Vagina (tissue), 2 donors: ENCODE results near the gene CACNB2. TPM values are rescaled to one million over a fixed set of nuclear protein-coding genes. Genes with fewer than 3 reads are reported as not detected.
"Not testable (repeated sequence)": the region's sequence is repeated elsewhere in the genome, so short reads cannot be mapped to it uniquely, and the experiment has no call there.

Source experiments
- DNase-seq, 2 donors: peaks; one replicate each; pipeline ENCODE4 v3.0.0-alpha.2; 2017; ENCODE audit errors: extremely low spot score in 2 of 2
- H3K27ac ChIP-seq: fragments of 200-600 bp; sonication (generic); one replicate; pipeline ENCODE4 v1.5.1; 2019
- H3K27me3 ChIP-seq: fragments of 200-600 bp; sonication (generic); one replicate; pipeline ENCODE4 v1.5.1; 2019
- H3K36me3 ChIP-seq, 2 donors: fragments of 200-600 bp; sonication (generic); one replicate each; pipeline ENCODE4 v1.5.1; 2017 to 2019
- H3K4me1 ChIP-seq: fragments of 200-600 bp; sonication (generic); one replicate; pipeline ENCODE4 v1.5.1; 2019
- H3K4me3 ChIP-seq, 2 donors: fragments of 200-600 bp; sonication (generic); 1 replicate in 1 of 2; 2 replicates in 1 of 2; pipeline ENCODE4 v1.5.1; 2016 to 2019
- H3K9me3 ChIP-seq: fragments of 200-600 bp; sonication (generic); one replicate; pipeline ENCODE4 v1.5.1; 2019
- POLR2A ChIP-seq, 2 donors: fragments of 450-650 bp; IDR thresholded peaks; one replicate each; pipeline ENCODE4 v1.6.1; 2017; ENCODE audit warnings: antibody characterized with exemption in 2 of 2, mild to moderate bottlenecking in 2 of 2, moderate library complexity in 2 of 2
- POLR2AphosphoS5 ChIP-seq, 2 donors: sonication (generic); formaldehyde crosslinking; IDR thresholded peaks; one replicate each; pipeline ENCODE4 v1.9.0; 2017; ENCODE audit warnings: antibody characterized with exemption in 2 of 2, mild to moderate bottlenecking in 2 of 2, low read depth in 1 of 2; ENCODE audit not compliant: insufficient read depth in 1 of 2
- intact Hi-C: fragments of 100-400 bp; cut with DNase I; formaldehyde crosslinking; loops from one replicate; pipeline ENCODE4 v1.15.1; 2023
- total RNA-seq: library from RNA; depleted of rRNA; stranded (reverse); fragments of >200 nt; gene quantifications from one replicate; pipeline ENCODE4 v1.2.3, GENCODE V29; 2016
- TF ChIP-seq, protein P1 (sequence below), 3 experiments: fragments of 450-650 bp in 2 of 3; fragments of 200-600 bp in 1 of 3; sonication (generic) in 1 of 3; IDR thresholded peaks; one replicate each; pipeline ENCODE4 v1.5.1; 2017 to 2019; ENCODE audit warnings: antibody characterized with exemption in 3 of 3, mild to moderate bottlenecking in 2 of 3, moderate library complexity in 2 of 3

CACNB2 gene
- total RNA-seq, 1 donor from 2014 or later: 12.8 TPM

DNA sequence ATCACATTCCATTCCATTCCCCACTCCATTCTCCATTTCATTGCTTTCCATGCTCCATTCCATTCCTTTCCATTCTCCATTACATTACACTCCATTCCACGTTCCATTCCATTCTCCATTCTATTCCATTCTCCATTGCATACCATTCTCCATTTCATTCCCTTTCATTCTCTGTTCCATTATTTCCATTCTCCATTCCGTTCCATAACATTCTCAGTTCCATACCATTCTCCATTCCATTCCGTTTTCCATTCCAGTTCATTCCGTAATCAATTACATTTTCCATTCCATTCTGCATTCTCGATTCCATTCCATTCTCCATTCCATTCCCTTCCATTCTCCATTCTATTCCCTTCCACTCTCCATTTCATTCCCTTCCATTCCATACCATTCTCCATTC is 424.8 kb downstream of the CACNB2 start:
- peaks cover 0 to 8% of the 10 kb centered on the region in 2 donors for H3K36me3 ChIP-seq
- H3K4me1 ChIP-seq: no peaks in the 10 kb centered on the region
- H3K27ac ChIP-seq: no peak overlapping the region
- no peak overlapping the region for H3K4me3 ChIP-seq
- H3K9me3 ChIP-seq: no peaks in the 10 kb centered on the region
- DNase-seq: no peak
- intact Hi-C loops: no loop called here
- no peak for TF ChIP-seq POLR2AphosphoS5 (IDR thresholded peaks at IDR 0.05; ENCODE audit: insufficient read depth in 1 of 2, low read depth in 1 of 2)
- no peak for TF ChIP-seq POLR2A (IDR thresholded peaks at IDR 0.05)
- TF ChIP-seq, protein P1, sequence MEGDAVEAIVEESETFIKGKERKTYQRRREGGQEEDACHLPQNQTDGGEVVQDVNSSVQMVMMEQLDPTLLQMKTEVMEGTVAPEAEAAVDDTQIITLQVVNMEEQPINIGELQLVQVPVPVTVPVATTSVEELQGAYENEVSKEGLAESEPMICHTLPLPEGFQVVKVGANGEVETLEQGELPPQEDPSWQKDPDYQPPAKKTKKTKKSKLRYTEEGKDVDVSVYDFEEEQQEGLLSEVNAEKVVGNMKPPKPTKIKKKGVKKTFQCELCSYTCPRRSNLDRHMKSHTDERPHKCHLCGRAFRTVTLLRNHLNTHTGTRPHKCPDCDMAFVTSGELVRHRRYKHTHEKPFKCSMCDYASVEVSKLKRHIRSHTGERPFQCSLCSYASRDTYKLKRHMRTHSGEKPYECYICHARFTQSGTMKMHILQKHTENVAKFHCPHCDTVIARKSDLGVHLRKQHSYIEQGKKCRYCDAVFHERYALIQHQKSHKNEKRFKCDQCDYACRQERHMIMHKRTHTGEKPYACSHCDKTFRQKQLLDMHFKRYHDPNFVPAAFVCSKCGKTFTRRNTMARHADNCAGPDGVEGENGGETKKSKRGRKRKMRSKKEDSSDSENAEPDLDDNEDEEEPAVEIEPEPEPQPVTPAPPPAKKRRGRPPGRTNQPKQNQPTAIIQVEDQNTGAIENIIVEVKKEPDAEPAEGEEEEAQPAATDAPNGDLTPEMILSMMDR (IDR thresholded peaks at IDR 0.05): no peak
- H3K27me3 ChIP-seq: no peaks in the 10 kb centered on the region

DNA sequence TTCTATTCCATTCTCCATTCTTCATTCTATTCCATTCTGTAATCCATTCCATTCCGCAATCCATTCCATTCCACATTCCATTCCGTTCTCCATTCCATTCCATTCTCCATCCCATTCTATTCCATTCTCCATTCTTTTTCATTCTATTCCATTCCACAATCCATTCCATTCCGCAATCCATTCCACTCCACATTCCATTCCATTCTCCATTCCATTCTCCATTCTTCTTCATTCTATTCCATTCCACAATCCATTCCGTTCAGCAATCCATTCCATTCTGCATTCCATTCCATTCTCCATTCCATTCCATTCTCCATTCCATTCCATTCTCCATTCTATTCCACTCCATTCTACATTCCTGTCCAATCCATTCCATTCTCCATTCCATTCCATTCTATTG is 426.0 kb downstream of the CACNB2 start:
- Histone ChIP-seq H3K27me3 (no peaks in the 10 kb centered on the region), H3K4me3 (no peak overlapping the region)
- intact Hi-C loops: no loop called here

DNA sequence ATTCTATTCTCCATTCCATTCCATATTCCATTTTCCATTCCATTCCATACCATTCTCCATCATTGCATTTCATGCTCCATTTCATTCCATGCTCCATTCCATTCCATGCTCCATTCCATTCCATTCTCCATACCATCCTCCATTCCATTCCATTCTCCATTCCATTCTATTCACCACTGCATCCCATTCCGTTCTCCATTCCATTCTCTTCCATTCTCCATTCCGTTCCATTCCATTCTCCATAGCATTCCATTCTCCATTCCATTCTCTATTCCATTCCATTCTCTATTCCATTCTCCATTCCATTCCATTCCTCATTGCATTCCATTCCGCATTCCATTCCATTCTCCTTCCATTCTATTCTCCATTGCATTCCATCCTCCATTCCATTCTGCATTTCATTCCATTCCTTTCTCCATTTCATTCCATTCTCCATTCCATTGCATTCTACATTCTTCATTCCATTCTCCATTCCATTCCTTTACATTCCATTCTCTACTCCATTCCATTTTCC is 427.2 kb downstream of the CACNB2 start:
- Histone ChIP-seq H3K4me1 (no peaks in the 10 kb centered on the region), H3K27me3 (no peaks in the 10 kb centered on the region), H3K4me3 (no peak overlapping the region), H3K9me3 (no peaks in the 10 kb centered on the region), H3K27ac (no peak overlapping the region), H3K36me3 (no peaks in the 10 kb centered on the region)
- intact Hi-C loops: no loop called here
- TF ChIP-seq, protein P1 (IDR thresholded peaks at IDR 0.05): no peak
- TF ChIP-seq POLR2A (IDR thresholded peaks at IDR 0.05) (no peak), POLR2AphosphoS5 (IDR thresholded peaks at IDR 0.05; ENCODE audit: insufficient read depth in 1 of 2, low read depth in 1 of 2) (no peak)
- DNase-seq: no peak

More for the DNA sequence above, 426.0 kb downstream of the CACNB2 start:
- Histone ChIP-seq H3K27ac (no peak overlapping the region), H3K9me3 (no peaks in the 10 kb centered on the region), H3K4me1 (no peaks in the 10 kb centered on the region), H3K36me3 (no peaks in the 10 kb centered on the region)
- TF ChIP-seq POLR2AphosphoS5 (IDR thresholded peaks at IDR 0.05; ENCODE audit: insufficient read depth in 1 of 2, low read depth in 1 of 2) (no peak), POLR2A (IDR thresholded peaks at IDR 0.05) (no peak)
- TF ChIP-seq, protein P1 (IDR thresholded peaks at IDR 0.05): no peak
- DNase-seq: no peak

DNA sequence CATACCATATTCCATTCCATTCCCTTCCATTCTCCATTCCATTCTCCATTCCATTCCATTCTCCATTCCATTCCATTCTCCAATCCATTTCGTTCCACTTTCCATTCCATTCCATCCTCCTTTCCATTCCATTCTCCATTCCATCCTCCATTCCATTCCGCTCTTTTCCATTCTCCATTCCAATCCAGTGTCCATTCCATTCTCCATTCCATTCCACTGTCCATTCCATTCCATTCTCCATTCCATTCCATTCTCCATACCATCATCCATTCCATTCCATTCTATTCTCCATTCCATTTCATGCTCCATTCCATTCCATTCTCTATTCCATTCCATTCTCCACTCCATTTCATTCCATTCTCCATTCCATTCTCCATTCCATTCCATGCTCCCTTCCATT is 430.2 kb downstream of the CACNB2 start:
- H3K4me3 ChIP-seq, DNase-seq, H3K27ac ChIP-seq, H3K9me3 ChIP-seq, H3K27me3 ChIP-seq, H3K4me1 ChIP-seq, intact Hi-C loops, H3K36me3 ChIP-seq: not testable (repeated sequence)

DNA sequence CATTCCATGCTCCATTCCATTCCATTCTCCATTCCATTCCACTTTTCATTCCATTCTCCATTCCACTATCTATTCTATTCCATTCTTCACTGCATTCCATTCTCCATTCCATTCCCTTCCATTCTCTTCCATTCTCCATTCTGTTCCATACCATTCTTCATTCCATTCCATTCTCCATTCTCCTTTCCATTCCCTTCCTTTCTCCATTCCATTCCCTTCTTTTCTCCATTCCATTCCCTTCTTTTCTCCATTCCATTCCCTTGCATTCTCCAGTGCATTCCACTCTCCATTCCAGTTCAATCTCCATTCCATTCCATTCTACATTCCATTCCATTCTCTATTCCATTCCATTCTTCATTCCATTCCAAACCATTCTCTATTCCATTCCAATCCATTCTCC is 430.9 kb downstream of the CACNB2 start:
- H3K36me3 ChIP-seq: peaks cover 0 to 5% of the 10 kb centered on the region in 2 donors
- no peaks in the 10 kb centered on the region for H3K9me3 ChIP-seq
- no peaks in the 10 kb centered on the region for H3K4me1 ChIP-seq
- H3K27ac ChIP-seq: no peak overlapping the region
- H3K4me3 ChIP-seq: no peak overlapping the region
- no peak for DNase-seq
- H3K27me3 ChIP-seq: no peaks in the 10 kb centered on the region
- intact Hi-C loops: no loop called here
- TF ChIP-seq POLR2A (IDR thresholded peaks at IDR 0.05) (no peak), POLR2AphosphoS5 (IDR thresholded peaks at IDR 0.05; ENCODE audit: insufficient read depth in 1 of 2, low read depth in 1 of 2) (no peak)
- TF ChIP-seq, protein P1 (IDR thresholded peaks at IDR 0.05): no peak
